NCI-H1105 treated with DMSO at 0.1 percent for 48 hours (cell line): Measurements from ENCODE around the gene COMMD10.
A peak's percentile ranks its signal among the peaks of the same experiment; 100 is the strongest.
"Not testable (repeated sequence)": the region's sequence is repeated elsewhere in the genome, so short reads cannot be mapped to it uniquely, and the experiment has no call there.

Source experiments
- DNase-seq: peaks from one replicate; lab custom pipeline; 2025; lab: John Stamatoyannopoulos, UW

The COMMD10 gene

GRCh38 chr5:116097301-116097700, 12.5 kb downstream of the COMMD10 start:
- no peak for DNase-seq

GRCh38 chr5:116098998-116099397, 14.2 kb downstream of the COMMD10 start:
- no peak for DNase-seq

GRCh38 chr5:116104941-116105340, 20.1 kb downstream of the COMMD10 start:
- not testable (repeated sequence) for DNase-seq

GRCh38 chr5:116115163-116115562, 30.3 kb downstream of the COMMD10 start:
- no peak for DNase-seq

- DNase-seq, result no peak
Observed at GRCh38 chr5:116130471-116130870, 45.6 kb downstream of the COMMD10 start.

GRCh38 chr5:116130976-116131375, 46.2 kb downstream of the COMMD10 start:
- DNase-seq, result no peak

GRCh38 chr5:116133281-116133680, 48.5 kb downstream of the COMMD10 start:
- no peak for DNase-seq

- DNase-seq, result no peak
Observed at GRCh38 chr5:116135344-116135743, 50.5 kb downstream of the COMMD10 start.

- DNase-seq, result peak; percentile 69
Observed at GRCh38 chr5:116137544-116138378, 52.9 kb downstream of the COMMD10 start.

GRCh38 chr5:116142495-116142894, 57.7 kb downstream of the COMMD10 start:
- no peak for DNase-seq

GRCh38 chr5:116144103-116144502, 59.3 kb downstream of the COMMD10 start:
- DNase-seq, result no peak

GRCh38 chr5:116144991-116145390, 60.2 kb downstream of the COMMD10 start:
- no peak for DNase-seq

GRCh38 chr5:116145416-116145815, 60.6 kb downstream of the COMMD10 start:
- peak; percentile 84 for DNase-seq

- no peak for DNase-seq
Observed at GRCh38 chr5:116152169-116152568, 67.3 kb downstream of the COMMD10 start.

- no peak for DNase-seq
Observed at GRCh38 chr5:116153687-116154174, 68.9 kb downstream of the COMMD10 start.

GRCh38 chr5:116154252-116154651, 69.4 kb downstream of the COMMD10 start:
- DNase-seq, result no peak

- no peak for DNase-seq
Observed at GRCh38 chr5:116154931-116155330, 70.1 kb downstream of the COMMD10 start.

GRCh38 chr5:116157902-116158301, 73.1 kb downstream of the COMMD10 start:
- DNase-seq, result no peak

- no peak for DNase-seq
Observed at GRCh38 chr5:116159006-116159405, 74.2 kb downstream of the COMMD10 start.

GRCh38 chr5:116174111-116174510, 89.3 kb downstream of the COMMD10 start:
- DNase-seq, result no peak

GRCh38 chr5:116176121-116176520, 91.3 kb downstream of the COMMD10 start:
- no peak for DNase-seq

- no peak for DNase-seq
Observed at GRCh38 chr5:116178925-116179324, 94.1 kb downstream of the COMMD10 start.

GRCh38 chr5:116209166-116209565, 124.3 kb downstream of the COMMD10 start:
- DNase-seq, result no peak

- DNase-seq, result no peak
Observed at GRCh38 chr5:116212225-116212624, 127.4 kb downstream of the COMMD10 start.
